HTERT RPE-1 (cell line): ENCODE results near the gene TRIP4.
"Not testable (repeated sequence)": the region's sequence is repeated elsewhere in the genome, so short reads cannot be mapped to it uniquely, and the experiment has no call there.

ENCODE experiments used
- in situ Hi-C: fragments of 300-500 bp; cut with MboI; formaldehyde crosslinking; loops from 4 replicates; pipeline ENCODE4 v1.14.3; 2020; ENCODE audit warnings: low sequenced_read_pairs

Gene TRIP4

GRCh38 chr15:64478863-64479262, 91.2 kb downstream of the TRIP4 start:
- in situ Hi-C loops: no loop called here

GRCh38 chr15:64480891-64481290, 93.3 kb downstream of the TRIP4 start:
- in situ Hi-C loops: no loop called here

GRCh38 chr15:64483749-64484148, 96.1 kb downstream of the TRIP4 start:
- in situ Hi-C loops: no loop called here

- in situ Hi-C loops: no loop called here
Observed at GRCh38 chr15:64485796-64486195, 98.2 kb downstream of the TRIP4 start.

GRCh38 chr15:64490598-64491259, 103.1 kb downstream of the TRIP4 start:
- in situ Hi-C loops: no loop called here

- in situ Hi-C loops: no loop called here
Observed at GRCh38 chr15:64493641-64494040, 106.0 kb downstream of the TRIP4 start.

GRCh38 chr15:64495968-64496367, 108.3 kb downstream of the TRIP4 start:
- in situ Hi-C loops: not testable (repeated sequence)

GRCh38 chr15:64500695-64501395, 113.2 kb downstream of the TRIP4 start:
- in situ Hi-C loops: no loop called here

- in situ Hi-C loops: no loop called here
Observed at GRCh38 chr15:64501396-64501715, 113.7 kb downstream of the TRIP4 start.

GRCh38 chr15:64502151-64502550, 114.5 kb downstream of the TRIP4 start:
- in situ Hi-C loops: no loop called here

- in situ Hi-C loops: no loop called here
Observed at GRCh38 chr15:64502551-64502950, 114.9 kb downstream of the TRIP4 start.

- in situ Hi-C loops: no loop called here
Observed at GRCh38 chr15:64503197-64503596, 115.6 kb downstream of the TRIP4 start.

- in situ Hi-C loops: no loop called here
Observed at GRCh38 chr15:64503640-64504039, 116.0 kb downstream of the TRIP4 start.
